GM18519 (cell line): ENCODE data around the gene UMODL1.

ENCODE experiments used
- ATAC-seq: cut with Tn5 transposase; IDR thresholded peaks from one replicate; pipeline ENCODE4 v1.9.1; 2021; ENCODE audit warnings: mild to moderate bottlenecking, moderate library complexity; ENCODE audit not compliant: unreplicated experiment, low FRiP score

The UMODL1 gene

DNA sequence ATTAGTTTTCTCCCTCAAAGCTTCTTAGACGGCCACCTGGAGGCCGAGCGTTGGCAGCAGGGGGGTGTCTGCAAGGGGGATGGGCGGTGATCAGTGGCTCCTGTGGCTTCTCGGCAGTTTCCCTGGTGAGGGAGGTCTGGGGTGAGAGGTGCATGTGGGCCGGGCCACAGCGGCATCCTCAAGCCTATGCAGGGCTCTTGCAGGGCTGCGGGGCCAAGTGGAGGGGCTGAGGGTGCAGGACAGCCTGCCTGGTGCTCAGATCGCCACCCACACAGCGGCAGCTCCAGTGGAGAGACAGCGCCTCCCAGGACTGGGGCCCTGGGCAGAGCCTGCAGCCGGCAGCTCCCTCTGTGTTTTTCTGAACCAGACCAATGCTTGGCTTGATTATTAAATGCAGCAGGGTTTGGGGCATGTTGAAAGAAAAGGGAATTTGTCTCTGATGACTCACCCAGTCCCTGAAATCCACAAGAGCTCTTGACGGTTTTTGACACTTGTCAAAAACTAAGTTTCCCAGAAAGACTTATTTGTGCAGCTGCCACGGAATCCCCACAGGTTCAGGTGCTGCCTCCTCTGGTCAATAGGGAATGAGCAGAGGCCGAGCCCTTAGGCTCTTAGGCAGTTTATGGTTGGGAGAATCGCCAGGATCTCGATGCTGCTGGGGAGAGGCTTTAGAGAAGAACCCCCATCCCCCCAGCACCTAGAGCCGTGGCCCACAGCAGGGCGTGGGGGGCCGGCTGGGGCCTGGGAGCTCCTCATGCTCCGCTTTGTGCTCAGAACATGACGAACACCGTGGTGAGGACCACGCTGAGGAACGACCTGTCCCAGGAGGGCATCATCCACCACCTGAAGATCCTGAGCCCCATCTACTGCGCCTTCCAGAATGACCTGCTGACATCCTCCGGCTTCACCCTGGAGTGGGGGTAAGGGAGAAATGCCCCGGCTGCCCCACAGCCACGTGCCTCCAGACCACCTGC is 54.7 kb downstream of the UMODL1 start:
- no peak for ATAC-seq

DNA sequence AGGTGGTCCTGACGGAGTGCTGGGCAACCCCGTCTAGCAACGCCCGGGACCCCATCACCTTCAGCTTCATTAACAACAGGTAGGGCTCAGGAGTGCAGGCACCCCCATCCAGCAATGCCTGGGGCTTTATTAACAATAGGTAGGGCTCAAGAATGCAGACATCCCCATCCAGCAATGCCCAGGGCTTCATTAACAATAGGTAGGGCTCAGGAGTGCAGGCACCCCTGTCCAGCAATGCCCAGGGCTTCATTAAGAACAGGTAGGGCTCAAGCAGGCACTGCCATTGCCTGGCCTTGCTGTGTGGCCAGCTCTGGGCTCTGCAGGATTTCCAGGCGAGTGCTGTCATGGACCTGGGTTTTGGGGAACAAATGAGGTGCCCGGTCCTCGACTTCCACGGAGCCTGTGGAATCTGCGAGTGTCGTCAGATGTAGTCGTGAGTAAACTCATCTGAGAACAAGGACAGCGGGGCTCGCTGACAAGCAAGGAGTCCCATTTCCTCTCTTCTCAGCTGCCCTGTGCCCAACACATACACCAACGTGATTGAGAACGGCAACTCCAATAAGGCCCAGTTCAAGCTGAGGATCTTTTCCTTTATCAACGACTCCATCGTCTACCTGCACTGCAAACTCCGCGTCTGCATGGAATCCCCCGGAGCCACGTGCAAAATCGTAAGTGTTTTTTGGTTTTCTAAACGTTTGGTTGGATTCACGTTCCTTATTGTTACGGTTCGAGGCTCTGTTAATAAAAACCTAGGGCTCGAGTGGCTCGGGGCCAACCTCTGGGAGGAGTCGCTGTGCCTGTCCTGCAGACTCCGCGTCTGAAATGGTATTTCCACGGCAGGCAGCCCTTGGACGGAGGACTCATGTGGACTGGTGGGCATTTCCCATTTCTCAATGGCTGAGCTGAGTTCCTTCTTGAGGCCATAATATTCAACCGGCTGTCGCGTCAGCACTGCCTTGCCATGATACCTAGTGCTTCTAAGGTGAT is 56.3 kb downstream of the UMODL1 start:
- no peak for ATAC-seq

DNA sequence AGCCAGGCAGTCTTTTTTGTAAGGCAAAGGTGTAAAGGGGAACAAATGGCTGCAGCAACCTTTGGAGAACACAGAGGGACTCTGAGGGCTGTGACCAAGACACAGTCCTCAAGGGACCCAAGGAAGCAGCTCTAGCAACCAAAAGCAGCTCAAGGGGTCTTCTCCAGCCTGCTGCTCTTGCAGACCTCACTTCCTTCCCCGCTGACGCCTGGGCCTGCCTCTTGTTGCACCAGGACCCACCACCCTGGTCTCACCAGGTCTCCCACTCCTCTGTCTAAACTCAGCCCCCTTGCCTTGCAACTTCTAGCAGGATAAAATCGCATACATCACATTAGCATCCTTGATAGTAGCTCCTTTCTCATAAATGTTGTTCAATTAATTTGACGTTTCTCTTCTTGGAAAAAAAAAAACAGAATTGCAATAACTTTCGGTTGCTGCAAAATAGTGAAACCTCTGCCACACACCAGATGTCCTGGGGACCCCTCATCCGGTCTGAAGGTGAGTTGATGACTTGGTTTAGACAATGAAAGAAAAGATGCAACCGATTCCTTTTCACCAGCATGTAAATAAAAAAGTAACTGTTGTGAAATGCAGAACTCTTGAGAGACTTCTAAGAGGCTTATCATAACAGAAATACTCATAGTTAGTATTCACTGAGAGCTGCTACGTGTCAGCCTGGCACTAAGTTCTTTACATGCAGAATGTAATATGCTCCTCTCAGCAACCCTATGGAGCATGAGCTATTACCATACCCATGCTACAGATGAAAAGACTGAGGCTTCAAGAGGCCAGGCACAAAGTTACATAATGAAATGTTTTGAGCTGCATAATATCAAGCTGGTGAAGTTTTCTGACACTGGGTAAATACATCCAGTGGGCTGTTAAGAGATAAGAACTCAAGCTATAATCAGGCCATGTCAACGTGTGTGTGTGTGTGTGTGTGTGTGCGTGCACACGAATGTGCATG is 58.5 kb downstream of the UMODL1 start:
- ATAC-seq, result no peak

DNA sequence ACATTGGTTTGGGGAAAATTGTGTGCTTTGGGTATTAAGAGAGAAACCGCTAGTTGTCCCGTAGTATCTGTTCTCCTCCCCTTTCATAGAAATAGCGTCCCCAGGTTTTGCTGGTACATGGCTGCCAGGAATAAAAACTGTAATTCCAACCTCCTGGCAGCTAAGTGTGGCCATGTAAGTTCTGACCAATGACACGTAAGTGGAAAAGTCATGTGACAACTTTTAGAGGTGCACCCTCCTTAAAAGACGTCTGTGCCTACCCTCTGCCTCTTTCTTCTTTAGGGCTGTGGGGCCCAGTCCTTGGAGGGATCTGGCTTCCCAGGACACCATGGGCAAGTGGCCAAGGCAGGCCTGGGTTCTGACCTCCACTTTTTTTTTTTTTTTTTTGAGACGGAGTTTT is 59.3 kb downstream of the UMODL1 start:
- no peak for ATAC-seq

DNA sequence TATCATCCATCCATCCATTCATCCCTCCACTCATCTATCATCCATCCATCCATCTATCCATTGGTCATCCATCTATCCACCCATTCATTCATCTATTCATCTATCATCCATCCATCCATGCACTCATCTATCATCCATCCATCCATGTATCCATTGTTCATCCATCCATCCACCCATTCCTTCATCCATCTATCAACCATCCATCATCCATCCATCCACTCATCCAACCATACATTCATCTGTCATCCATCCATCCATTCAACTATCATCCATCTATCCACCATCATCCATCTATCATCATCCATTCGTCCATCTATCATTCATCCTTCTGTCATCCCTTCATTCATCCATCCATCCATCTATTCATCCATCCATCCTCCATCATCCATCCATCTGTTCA is 61.1 kb downstream of the UMODL1 start:
- ATAC-seq, result no peak

DNA sequence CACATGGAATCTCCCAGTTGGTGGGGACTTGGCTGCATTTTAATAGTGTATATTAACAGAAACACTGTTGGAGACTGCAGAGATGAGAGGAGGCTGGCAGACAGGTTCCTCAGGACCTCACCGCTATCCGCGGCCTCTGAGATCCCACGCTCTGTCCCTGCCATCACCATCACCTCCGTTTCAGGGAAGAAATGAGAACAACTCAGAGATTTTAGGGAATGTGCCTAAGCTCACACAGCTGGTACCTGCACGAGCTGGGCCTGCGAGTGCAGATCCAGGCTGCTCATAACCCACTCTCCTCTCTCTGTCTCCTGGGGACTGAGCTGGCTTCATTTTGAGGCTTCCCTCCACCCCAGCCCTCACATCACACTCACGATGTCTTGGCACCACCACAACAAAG is 62.0 kb downstream of the UMODL1 start:
- no peak for ATAC-seq

DNA sequence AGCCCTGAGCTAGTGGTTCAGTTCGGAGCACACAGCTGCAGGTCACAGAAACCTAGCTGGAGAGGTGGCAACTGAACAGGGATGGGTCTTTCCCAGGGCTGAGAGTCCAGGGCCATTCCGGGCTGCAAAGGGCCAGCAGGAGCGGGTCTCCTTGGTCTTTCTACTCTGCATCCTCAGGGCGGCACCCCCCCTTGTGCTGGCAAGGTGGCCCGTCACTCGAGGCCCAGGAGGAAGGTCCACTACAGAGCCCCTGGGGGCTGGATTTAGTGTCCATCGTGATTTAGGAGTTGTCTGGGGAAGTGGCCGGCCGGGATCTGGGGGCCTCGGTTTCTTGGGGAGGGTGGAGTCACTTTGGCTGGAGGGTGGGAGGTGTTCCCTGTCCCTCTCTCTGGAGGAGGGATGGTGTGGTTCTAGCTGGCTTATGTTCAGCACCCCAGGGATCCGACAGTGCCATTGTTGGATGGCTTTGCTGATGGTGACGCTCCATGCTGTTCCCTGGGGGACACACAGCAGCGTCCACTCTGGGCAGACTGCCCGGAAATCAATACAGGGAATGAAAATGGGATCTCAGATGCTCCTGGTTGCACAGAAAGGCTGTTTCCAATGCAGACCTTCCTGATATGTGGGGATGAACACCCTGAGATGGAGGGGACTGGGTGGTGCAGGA is 64.4 kb downstream of the UMODL1 start:
- no peak for ATAC-seq

DNA sequence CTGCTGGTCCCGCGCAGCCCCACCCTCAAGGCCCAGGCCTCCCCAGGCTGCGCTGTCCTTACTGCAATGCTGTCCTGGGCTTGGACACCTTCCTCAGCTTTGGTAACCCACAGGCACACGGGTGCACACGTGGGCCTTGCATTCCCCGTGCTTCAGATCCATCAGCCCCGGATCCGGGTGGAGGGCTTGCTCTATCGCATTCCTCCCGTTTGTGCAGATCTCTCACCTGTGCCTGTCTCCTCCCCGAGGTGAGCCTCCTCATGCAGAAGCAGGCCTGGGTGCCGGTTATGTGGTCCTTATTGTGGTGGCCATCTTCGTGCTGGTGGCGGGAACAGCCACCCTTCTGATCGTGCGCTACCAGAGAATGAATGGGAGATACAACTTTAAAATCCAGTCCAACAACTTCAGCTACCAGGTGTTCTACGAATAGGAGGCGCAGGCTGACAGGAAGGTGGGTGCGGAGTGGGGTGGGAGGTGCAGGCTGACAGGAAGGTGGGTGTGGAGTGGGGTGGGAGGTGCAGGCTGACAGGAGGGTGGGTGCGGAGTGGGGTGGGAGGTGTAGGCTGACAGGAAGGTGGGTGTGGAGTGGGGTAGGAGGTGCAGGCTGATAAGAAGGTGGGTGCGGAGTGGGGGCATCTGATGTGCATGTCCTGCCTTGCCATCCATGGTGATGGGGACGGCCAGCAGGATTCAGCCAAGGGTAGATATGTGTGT is 66.2 kb downstream of the UMODL1 start:
- ATAC-seq, result no peak

DNA sequence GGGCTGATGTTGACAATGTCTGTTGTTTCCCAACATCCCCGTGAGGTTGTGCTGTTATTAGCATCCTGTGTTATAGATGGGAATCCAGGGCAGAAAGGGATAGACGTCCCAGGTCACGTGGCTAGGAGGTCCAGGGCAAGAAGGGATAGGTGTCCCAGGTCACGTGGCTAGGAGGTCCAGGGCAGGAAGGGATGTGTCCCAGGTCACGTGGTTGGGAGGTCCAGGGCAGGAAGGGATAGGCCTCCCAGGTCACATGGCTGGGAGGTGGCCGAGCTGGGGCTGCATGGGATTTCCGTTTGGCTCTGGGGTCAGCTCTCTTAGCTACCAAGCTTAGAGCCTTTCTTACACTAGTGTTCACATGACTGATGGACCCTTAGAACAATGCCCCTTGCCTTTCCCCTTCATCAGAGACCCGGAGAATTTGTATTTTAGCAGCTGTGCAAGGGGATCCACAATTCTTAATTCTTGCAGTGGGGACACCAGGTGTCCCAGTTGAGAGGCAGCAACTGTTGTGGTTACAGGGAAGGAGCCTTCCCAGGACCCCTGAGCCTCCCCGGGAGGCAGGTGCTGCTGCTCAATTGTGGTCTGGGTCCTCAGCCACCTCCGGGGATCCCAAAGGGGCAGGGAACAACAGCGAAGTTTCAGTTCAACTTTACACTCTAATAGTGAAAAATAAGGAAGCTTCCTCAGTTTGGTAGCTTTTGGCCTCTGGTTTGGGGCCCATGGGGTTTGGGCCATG is 69.2 kb downstream of the UMODL1 start:
- ATAC-seq, result no peak

DNA sequence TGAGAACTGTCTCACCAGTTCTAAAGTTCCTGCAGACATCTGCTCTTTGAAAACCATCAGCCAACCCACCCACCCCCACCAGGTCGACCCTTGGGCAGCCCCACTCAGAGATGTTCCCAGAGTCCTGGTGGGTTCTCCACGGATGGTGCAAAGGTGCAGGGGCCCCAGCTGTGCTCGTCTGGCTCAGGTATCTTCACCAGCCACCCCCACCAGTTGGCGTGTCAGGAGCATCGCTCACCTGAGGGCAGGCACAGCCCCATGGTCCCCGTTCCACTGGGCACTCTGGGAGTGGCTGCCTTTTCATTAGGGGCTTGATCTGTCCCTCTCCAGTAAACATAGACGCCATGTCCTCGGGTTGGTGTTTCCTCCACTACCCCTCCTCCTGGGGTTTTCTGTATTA is 70.5 kb downstream of the UMODL1 start:
- no peak for ATAC-seq

DNA sequence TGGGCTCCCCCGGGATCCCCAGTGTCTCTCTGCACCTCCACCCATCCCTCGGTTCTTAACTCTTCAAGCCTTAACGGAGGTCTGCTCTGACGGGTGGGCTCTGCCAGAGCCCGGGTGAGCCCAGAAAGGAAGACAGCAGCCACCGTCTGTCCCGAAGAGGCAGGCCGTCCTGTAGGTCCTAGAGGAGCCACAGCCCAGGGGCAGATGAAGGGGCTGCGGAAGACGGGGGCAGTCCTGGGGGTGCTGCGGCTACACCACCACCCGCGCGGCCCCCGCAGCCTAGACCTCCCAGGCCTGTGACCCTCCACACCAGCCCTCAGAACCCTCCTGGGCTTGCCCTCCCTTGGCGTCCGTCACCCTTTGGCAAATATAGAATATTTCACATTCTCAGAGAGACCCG is 71.0 kb downstream of the UMODL1 start:
- ATAC-seq, result no peak

DNA sequence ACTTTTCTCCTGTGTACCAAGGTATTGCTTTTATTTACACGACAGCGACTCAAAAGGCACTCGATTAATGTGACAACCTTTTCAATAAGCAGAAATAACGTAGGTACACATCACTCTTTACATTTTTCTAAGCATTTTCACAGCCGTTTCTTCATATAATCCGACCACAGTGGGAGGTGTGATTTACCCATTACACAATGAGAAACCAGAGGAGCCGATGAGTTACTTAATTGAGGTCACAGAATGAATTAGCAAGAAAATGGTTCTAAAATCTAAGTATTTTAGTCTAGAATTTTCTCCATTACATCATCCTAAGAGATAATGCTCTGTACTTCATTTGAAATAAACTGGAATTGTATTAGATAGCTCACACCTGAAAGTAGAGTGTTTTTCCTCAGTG is 71.5 kb downstream of the UMODL1 start:
- ATAC-seq, result no peak

DNA sequence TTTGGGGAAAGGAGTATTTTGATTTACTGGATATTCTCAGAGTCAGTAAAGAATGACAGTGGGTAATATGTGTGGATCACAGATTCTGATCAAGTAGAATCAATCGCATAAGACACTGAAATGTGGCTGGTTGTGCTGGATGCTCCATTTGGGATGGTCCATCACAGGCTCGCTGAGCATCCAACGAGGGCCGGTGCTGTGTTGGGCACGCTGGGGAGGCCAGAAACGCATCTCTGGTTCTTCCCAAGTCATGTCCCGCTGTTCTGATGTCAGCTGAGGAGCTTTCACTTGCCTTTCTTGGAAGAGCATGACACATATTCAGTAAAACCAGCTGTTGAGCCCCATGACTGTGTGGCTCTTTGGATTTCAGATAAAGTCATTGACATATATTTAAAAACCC is 72.0 kb downstream of the UMODL1 start:
- no peak for ATAC-seq

DNA sequence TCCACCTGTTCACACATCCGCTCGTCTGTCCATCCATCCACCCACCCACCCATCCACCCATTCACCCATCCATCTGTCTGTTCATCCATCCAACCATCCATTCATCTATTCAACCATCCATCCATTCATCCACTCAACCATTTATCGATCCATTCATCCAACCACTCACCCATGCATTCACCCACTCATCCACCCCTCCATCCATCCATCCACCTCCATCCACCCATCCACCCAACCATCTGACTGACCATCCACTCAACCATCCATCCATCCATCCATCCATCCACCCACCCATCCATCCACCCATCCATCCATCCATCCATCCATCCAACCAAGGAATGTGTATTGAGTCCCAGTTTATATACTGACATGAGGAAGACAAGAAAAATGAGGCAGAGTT is 73.1 kb downstream of the UMODL1 start:
- ATAC-seq, result no peak

DNA sequence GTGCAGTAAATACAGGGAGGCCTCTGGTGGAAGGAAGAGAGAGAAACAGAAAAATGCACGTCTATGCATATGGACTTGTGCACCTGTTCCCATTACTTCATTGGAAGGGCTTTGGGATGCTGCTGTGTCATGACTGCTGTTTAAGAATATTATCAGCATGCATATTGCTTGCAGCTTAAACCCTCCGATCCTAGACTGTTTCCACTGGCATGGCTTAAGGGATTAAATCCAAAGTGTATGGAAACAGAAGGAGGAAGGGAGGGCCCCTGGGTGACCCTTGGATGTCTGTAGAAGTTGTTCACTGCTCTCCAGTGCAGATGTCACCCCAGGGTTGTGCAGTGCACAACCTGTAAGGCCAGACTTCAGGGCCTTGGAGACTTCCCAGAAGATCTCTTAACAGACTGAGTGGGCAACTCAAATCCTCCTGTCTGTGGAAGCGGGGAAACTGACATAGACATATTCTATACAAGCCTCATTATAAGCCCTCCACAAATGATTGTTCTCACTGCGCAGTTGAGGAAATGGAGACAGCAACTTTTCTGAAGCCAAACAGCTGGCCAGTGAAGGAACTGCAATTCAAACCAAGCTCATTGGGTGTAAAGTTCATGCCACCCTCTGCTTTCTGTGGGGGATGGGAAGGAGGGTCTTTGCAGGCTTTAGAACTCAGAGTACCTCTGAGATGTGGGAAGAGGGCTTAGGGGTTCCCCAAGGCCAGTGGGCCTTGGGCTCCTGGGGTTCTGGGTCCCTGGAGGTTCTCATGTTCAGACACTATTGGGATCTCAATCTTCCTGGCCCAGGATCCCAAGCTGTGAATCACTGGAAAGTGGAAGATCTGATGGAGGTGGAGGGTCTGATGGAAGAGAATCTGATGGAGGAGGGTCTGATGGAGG is 73.8 kb downstream of the UMODL1 start:
- ATAC-seq, result no peak

DNA sequence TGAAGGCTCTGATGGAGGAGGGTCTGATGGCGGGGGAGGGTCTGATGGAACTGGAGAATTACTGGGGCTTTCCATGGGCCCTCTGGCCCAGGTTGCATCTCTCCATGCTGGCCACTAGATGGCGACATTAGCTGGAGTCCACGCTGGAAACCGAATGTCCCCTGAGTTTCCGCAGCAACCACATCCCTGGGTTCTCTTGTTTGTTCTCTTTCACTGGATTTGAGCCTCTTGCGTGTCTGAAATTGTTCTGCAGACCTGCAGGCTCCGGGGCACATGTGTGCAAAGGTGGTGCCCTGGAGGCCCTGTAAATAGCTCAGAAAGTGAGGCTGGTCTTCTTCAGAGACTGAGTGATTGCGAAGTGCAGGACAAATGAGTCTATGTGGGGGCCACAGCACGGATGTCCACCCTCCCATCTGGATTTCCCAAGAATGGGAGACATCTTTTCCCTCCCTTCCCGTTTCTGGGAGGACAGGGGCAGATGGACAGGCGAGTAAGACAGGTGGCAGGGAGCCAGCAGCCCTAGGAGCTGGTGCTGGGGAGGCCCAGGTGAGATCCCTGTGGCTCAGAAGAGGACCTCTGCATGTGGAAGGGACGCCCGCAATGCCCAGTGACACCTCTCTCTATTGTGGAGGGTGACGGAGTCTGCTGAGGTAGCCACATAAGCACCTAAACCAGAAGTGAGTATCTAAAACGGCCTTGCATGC is 74.6 kb downstream of the UMODL1 start:
- ATAC-seq, result no peak
